Esophagus (tissue), 2 donors: ENCODE results near the gene KRT40. TPM values are rescaled to one million over a fixed set of nuclear protein-coding genes. Genes with fewer than 3 reads are reported as not detected.

Experiments
- H3K27ac ChIP-seq, 2 donors: one replicate each; pipeline ENCODE4 v1.5.1; 2013; ENCODE audit warnings: low read depth in 2 of 2, mild to moderate bottlenecking in 2 of 2, inconsistent platforms in 1 of 2, low read length in 1 of 2, moderate library complexity in 1 of 2
- H3K27me3 ChIP-seq, 2 donors: one replicate each; pipeline ENCODE4 v1.6.1; 2013; ENCODE audit warnings: low read length in 2 of 2, control low read depth in 1 of 2, mild to moderate bottlenecking in 1 of 2; ENCODE audit not compliant: insufficient read depth in 2 of 2, control insufficient read depth in 1 of 2
- H3K36me3 ChIP-seq, 2 donors: one replicate each; pipeline ENCODE4 v1.6.1; 2013; ENCODE audit warnings: low read length in 1 of 2; ENCODE audit not compliant: control insufficient read depth in 2 of 2, insufficient read depth in 2 of 2
- H3K4me1 ChIP-seq, 2 donors: one replicate each; pipeline ENCODE4 v1.6.1; 2013; ENCODE audit warnings: low read length in 1 of 2; ENCODE audit not compliant: control insufficient read depth in 2 of 2, insufficient read depth in 2 of 2
- H3K4me3 ChIP-seq, 2 donors: one replicate each; pipeline ENCODE4 v1.5.1; 2013; ENCODE audit warnings: low read length in 2 of 2, mild to moderate bottlenecking in 2 of 2, low read depth in 1 of 2, moderate library complexity in 1 of 2
- H3K9me3 ChIP-seq, 2 donors: one replicate each; pipeline ENCODE4 v1.6.1; 2013; ENCODE audit warnings: mild to moderate bottlenecking in 2 of 2, low read depth in 1 of 2, low read length in 1 of 2, moderate library complexity in 1 of 2; ENCODE audit not compliant: control insufficient read depth in 2 of 2, insufficient read depth in 1 of 2
- WGBS, 2 donors: extraction: QIAGEN DNeasy Blood & Tissue Kit; methylation state at CpG; one replicate each; pipeline ENCODE4 v1.1.7; 2013; 5-methylcytosine and 5-hydroxymethylcytosine counted together
- polyA plus RNA-seq, 2 donors: library from polyadenylated mRNA; stranded (reverse); fragments of 200-250 nt; gene quantifications; one replicate each; pipeline ENCODE4 v1.2.3, GENCODE V29; 2013
- donor health status: healthy with polysubstance abuse.
- donor health status: Bipolar disorder and iron deficiency.

The KRT40 gene
- polyA plus RNA-seq, 2 donors: 0.18 to 0.20 TPM

DNA sequence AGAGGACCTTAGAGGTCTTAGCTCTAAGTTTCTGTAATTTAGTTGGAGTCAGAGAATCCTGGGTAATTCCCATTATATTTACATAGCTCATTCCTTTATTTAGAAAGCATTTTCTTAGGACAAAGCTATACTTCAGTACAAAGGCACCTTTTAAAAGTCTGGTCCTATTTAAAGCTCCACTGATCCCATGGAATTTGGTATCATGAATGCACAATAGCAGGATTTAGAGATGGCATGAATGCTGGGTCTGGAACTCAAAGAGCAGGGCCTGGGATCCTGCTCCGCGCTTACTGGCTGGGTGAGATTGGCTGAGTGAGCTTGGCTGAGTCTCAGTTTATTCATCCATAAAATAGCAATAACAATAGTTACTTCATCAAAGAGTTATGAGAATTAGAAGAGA is 51.5 kb downstream of the KRT40 start:
- 34 to 41% methylated on average over 2 of the region's 2 CpGs for WGBS, 2 donors
- H3K4me3 ChIP-seq: no peak overlapping the region
- no peaks in the 10 kb centered on the region for H3K4me1 ChIP-seq
- H3K27me3 ChIP-seq: no peaks in the 10 kb centered on the region
- H3K36me3 ChIP-seq: no peaks in the 10 kb centered on the region
- H3K9me3 ChIP-seq: no peaks in the 10 kb centered on the region
- no peak overlapping the region for H3K27ac ChIP-seq

DNA sequence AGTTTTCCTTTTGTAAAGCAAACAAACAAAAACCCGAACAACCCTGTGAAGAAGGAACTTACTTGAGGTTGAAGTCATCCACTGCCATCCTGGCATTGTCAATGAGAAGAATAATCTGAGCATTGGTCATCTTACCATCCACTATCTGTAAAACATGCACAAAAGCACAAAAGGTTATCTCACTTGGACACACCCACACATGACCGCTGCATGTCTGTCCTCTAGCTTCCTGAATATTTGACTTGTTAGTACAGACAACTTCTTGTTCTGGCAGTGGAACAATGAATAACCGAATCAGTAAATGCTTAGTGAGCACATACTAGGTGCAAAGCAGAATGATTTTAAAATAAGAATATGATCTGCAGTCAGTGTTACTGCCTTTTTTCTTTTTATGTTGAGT is 52.8 kb downstream of the KRT40 start:
- Histone ChIP-seq H3K27ac (no peak overlapping the region), H3K4me1 (no peaks in the 10 kb centered on the region), H3K27me3 (no peaks in the 10 kb centered on the region), H3K4me3 (no peak overlapping the region), H3K9me3 (no peaks in the 10 kb centered on the region), H3K36me3 (no peaks in the 10 kb centered on the region)
- WGBS, 2 donors: 41 to 56% methylated on average over 3 of the region's 3 CpGs

Other genes with a start within 250 kb of the KRT40 start
- not detected for gene KRT25, start 229.0 kb downstream of the KRT40 start, polyA plus RNA-seq
- gene KRT26, start 212.1 kb downstream of the KRT40 start, polyA plus RNA-seq: not detected
- under 1 TPM in 1 of 2 donors, not detected in 1; 0.05 TPM for gene KRT27, start 201.8 kb downstream of the KRT40 start, polyA plus RNA-seq
- not detected for gene KRT28, start 184.4 kb downstream of the KRT40 start, polyA plus RNA-seq
- gene KRT10, start 161.7 kb downstream of the KRT40 start, polyA plus RNA-seq: 10 to 100 TPM; 30.1 to 41.2 TPM
- not detected for gene KRT12, start 117.1 kb downstream of the KRT40 start, polyA plus RNA-seq
- under 1 TPM; 0.07 to 0.28 TPM for gene KRT20, start 99.1 kb downstream of the KRT40 start, polyA plus RNA-seq
- 10 to 100 TPM in 1 of 2 donors, 1 to 10 TPM in 1; 5.1 to 23.6 TPM for gene KRT23, start 46.7 kb downstream of the KRT40 start, polyA plus RNA-seq
- gene KRT39, start 17.4 kb downstream of the KRT40 start, polyA plus RNA-seq: not detected
- gene KRTAP3-3, start 9.8 kb upstream of the KRT40 start, polyA plus RNA-seq: not detected
- gene KRTAP3-2, start 15.6 kb upstream of the KRT40 start, polyA plus RNA-seq: 10 to 100 TPM in 1 of 2 donors, 1 to 10 TPM in 1; 1.8 to 43.5 TPM
- under 1 TPM in 1 of 2 donors, not detected in 1; 0.39 TPM for gene KRTAP3-1, start 24.8 kb upstream of the KRT40 start, polyA plus RNA-seq
- gene KRTAP1-5, start 42.9 kb upstream of the KRT40 start, polyA plus RNA-seq: under 1 TPM in 1 of 2 donors, not detected in 1; 0.09 TPM
- gene KRTAP1-4, start 45.9 kb upstream of the KRT40 start, polyA plus RNA-seq: not detected
- not detected for gene KRTAP1-3, start 50.5 kb upstream of the KRT40 start, polyA plus RNA-seq
- gene KRTAP1-1, start 57.1 kb upstream of the KRT40 start, polyA plus RNA-seq: under 1 TPM; 0.04 to 0.16 TPM
- not detected for gene KRTAP2-1, start 63.0 kb upstream of the KRT40 start, polyA plus RNA-seq
- gene KRTAP2-2, start 70.9 kb upstream of the KRT40 start, polyA plus RNA-seq: not detected
- under 1 TPM in 1 of 2 donors, not detected in 1; 0.10 TPM for gene KRTAP2-3, start 75.8 kb upstream of the KRT40 start, polyA plus RNA-seq
- gene KRTAP2-4, start 81.6 kb upstream of the KRT40 start, polyA plus RNA-seq: not detected
- gene KRTAP4-7, start 99.8 kb upstream of the KRT40 start, polyA plus RNA-seq: not detected
- not detected for gene KRTAP4-8, start 113.8 kb upstream of the KRT40 start, polyA plus RNA-seq
- not detected for gene KRTAP4-16, start 117.9 kb upstream of the KRT40 start, polyA plus RNA-seq
- gene KRTAP4-9, start 121.1 kb upstream of the KRT40 start, polyA plus RNA-seq: not detected
- gene KRTAP4-11, start 134.0 kb upstream of the KRT40 start, polyA plus RNA-seq: not detected
- not detected for gene KRTAP4-12, start 139.9 kb upstream of the KRT40 start, polyA plus RNA-seq
- gene KRTAP4-6, start 156.2 kb upstream of the KRT40 start, polyA plus RNA-seq: not detected
- gene KRTAP4-5, start 165.5 kb upstream of the KRT40 start, polyA plus RNA-seq: not detected
- not detected for gene KRTAP4-4, start 176.4 kb upstream of the KRT40 start, polyA plus RNA-seq
- not detected for gene KRTAP4-3, start 183.9 kb upstream of the KRT40 start, polyA plus RNA-seq
- not detected for gene KRTAP4-2, start 193.9 kb upstream of the KRT40 start, polyA plus RNA-seq
- not detected for gene KRTAP4-1, start 200.6 kb upstream of the KRT40 start, polyA plus RNA-seq
- gene KRTAP9-1, start 205.6 kb upstream of the KRT40 start, polyA plus RNA-seq: not detected
- gene KRTAP9-2, start 242.3 kb upstream of the KRT40 start, polyA plus RNA-seq: not detected
- gene KRTAP9-3, start 248.1 kb upstream of the KRT40 start, polyA plus RNA-seq: not detected